ENCODE results near the gene TPX2.

TPX2 gene

DNA sequence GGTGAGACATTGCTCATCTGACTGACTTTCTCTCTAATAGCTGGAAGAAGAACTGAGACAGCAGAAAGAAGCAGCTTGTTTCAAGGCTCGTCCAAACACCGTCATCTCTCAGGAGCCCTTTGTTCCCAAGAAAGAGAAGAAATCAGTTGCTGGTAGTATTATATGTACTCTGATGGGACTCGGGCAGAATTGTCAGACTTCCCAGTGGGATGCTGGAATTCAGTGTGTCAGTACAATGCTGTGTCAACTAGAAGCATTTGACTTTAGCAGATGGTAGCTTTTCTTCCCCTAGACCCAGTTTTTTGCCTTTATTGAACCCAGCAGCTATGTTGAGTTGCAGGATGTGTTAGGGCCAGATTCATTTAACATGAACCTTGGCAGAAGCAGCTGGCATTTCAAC, 58.3 kb downstream of the TPX2 start:
- TF ChIP-seq, protein P1, sequence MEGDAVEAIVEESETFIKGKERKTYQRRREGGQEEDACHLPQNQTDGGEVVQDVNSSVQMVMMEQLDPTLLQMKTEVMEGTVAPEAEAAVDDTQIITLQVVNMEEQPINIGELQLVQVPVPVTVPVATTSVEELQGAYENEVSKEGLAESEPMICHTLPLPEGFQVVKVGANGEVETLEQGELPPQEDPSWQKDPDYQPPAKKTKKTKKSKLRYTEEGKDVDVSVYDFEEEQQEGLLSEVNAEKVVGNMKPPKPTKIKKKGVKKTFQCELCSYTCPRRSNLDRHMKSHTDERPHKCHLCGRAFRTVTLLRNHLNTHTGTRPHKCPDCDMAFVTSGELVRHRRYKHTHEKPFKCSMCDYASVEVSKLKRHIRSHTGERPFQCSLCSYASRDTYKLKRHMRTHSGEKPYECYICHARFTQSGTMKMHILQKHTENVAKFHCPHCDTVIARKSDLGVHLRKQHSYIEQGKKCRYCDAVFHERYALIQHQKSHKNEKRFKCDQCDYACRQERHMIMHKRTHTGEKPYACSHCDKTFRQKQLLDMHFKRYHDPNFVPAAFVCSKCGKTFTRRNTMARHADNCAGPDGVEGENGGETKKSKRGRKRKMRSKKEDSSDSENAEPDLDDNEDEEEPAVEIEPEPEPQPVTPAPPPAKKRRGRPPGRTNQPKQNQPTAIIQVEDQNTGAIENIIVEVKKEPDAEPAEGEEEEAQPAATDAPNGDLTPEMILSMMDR (IDR thresholded peaks at IDR 0.05; ENCODE audit: borderline replicate concordance, control extremely low read depth, extremely low read depth, insufficient read depth, missing control alignments), result no peak
- no peak for DNase-seq (ENCODE audit: low spot score)
- in situ Hi-C loops (cut with MboI; ENCODE audit: low sequenced_read_pairs, unreplicated experiment), result no loop called here

- no peak for DNase-seq (ENCODE audit: low spot score)
- in situ Hi-C loops (cut with MboI; ENCODE audit: low sequenced_read_pairs, unreplicated experiment), result no loop called here
- TF ChIP-seq, protein P1 (IDR thresholded peaks at IDR 0.05; ENCODE audit: borderline replicate concordance, control extremely low read depth, extremely low read depth, insufficient read depth, missing control alignments), result no peak
Observed at GRCh38 chr20:31801508-31801907, 62.4 kb downstream of the TPX2 start.

- in situ Hi-C loops (cut with MboI; ENCODE audit: low sequenced_read_pairs, unreplicated experiment), result no loop called here
- TF ChIP-seq, protein P1 (IDR thresholded peaks at IDR 0.05; ENCODE audit: borderline replicate concordance, control extremely low read depth, extremely low read depth, insufficient read depth, missing control alignments), result no peak
- no peak for DNase-seq (ENCODE audit: low spot score)
Observed at GRCh38 chr20:31803552-31804291, 64.6 kb downstream of the TPX2 start.

DNA sequence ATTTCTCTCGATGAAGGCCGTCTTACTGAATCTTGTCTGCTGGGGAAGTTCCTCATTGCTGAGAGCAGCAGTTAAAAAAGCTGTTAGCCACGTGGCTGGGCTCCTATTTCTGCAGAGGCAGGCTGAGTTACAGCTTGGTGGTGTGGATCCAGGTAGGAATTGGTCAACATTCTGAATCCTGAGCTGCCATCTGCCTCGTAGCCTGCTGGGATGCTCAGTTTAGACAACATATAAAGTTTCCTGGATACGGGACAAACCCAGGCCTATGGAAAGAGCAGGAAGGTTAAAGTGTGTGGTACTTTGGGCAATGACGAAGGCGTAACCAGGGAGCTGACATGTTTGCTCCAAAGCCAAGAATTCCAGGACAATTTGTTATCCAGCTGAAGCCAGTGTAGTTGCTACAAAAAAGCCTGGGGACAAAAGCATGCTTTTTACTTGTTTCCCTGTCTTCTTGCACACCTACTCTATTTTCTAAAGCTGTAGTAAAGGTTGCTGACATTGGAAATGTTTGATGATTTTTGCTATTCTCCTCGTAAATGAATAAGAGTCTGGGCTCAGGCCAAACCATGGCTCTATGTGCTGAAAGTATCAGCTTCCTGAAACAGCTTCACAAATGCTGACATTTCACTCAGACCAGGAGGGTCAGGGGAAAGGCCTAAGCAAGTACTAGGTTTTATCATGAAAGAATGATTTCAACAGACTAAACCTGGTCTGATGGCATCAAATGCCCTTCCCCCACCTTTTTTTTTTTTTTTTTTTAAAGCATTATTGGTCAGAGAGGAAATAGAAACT, 67.7 kb downstream of the TPX2 start:
- in situ Hi-C loops (cut with MboI; ENCODE audit: low sequenced_read_pairs, unreplicated experiment), result no loop called here
- TF ChIP-seq, protein P1 (IDR thresholded peaks at IDR 0.05; ENCODE audit: borderline replicate concordance, control extremely low read depth, extremely low read depth, insufficient read depth, missing control alignments), result no peak
- DNase-seq (ENCODE audit: low spot score), result no peak

DNA sequence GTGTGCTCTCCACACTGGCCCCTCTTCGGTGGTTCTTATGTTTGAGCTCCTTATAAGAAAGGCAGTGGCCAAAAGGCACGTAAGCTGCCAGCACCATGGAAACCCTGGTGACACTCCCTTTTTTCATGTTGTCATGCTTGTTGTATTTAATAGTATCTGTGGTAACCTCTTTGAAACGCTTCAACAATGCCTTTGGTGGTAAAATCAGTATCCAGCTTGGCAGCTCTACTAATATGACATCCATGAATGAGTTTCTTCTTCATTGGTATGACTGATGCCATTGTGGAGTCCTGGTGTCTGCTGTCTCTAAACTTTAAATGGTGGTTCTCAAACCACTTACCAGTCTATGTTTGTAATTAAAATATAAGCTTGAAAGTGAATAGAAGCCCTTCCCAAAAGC, 69.4 kb downstream of the TPX2 start:
- in situ Hi-C loops (cut with MboI; ENCODE audit: low sequenced_read_pairs, unreplicated experiment), result no loop called here
- TF ChIP-seq, protein P1 (IDR thresholded peaks at IDR 0.05; ENCODE audit: borderline replicate concordance, control extremely low read depth, extremely low read depth, insufficient read depth, missing control alignments), result no peak
- no peak for DNase-seq (ENCODE audit: low spot score)

GRCh38 chr20:31809661-31810060, 70.6 kb downstream of the TPX2 start:
- no peak for DNase-seq (ENCODE audit: low spot score)
- in situ Hi-C loops (cut with MboI; ENCODE audit: low sequenced_read_pairs, unreplicated experiment), result no loop called here
- TF ChIP-seq, protein P1 (IDR thresholded peaks at IDR 0.05; ENCODE audit: borderline replicate concordance, control extremely low read depth, extremely low read depth, insufficient read depth, missing control alignments), result no peak

Measured in GM13976 (cell line).